ENCODE results near the gene SASH1. TPM values are rescaled to one million over a fixed set of nuclear protein-coding genes. Genes with fewer than 3 reads are reported as not detected.

SASH1 gene
- total and polyA plus RNA-seq, 9 donors, result 8.6 to 35.2 (median 18.2) TPM

- no peaks in the 10 kb centered on the region for H3K27me3 ChIP-seq
- H3K27ac ChIP-seq, result no peak overlapping the region
- intact Hi-C loops (cut with DNase I), result no loop called here
- no peaks in the 10 kb centered on the region for H3K36me3 ChIP-seq
- 46 to 59% (median 50%) methylated on average over 6 of the region's 6 CpGs for WGBS, 3 donors
- H3K9me3 ChIP-seq, result no peaks in the 10 kb centered on the region
- peaks cover 6% of the 10 kb centered on the region for H3K4me1 ChIP-seq (ENCODE audit: insufficient read depth)
- TF ChIP-seq EP300 (IDR thresholded peaks at IDR 0.05) (no peak), POLR2A (IDR thresholded peaks at IDR 0.05) (no peak), CTCF (IDR thresholded peaks at IDR 0.05) (no peak)
- H3K4me3 ChIP-seq, result no peak overlapping the region
- no peak for DNase-seq
Observed at GRCh38 chr6:148493424-148493823, 150.8 kb downstream of the SASH1 start.

GRCh38 chr6:148494226-148494625 is 151.6 kb downstream of the SASH1 start:
- Histone ChIP-seq H3K27me3 (no peaks in the 10 kb centered on the region), H3K4me1 (ENCODE audit: insufficient read depth) (peaks cover 6% of the 10 kb centered on the region), H3K36me3 (no peaks in the 10 kb centered on the region), H3K9me3 (no peaks in the 10 kb centered on the region), H3K27ac (no peak overlapping the region), H3K4me3 (no peak overlapping the region)
- intact Hi-C loops (cut with DNase I), result no loop called here
- DNase-seq, result no peak
- 67 to 70% (median 70%) methylated on average over 8 of the region's 8 CpGs for WGBS, 3 donors
- TF ChIP-seq POLR2A (IDR thresholded peaks at IDR 0.05) (no peak), CTCF (IDR thresholded peaks at IDR 0.05) (no peak), EP300 (IDR thresholded peaks at IDR 0.05) (no peak)

GRCh38 chr6:148495029-148495428 is 152.4 kb downstream of the SASH1 start:
- TF ChIP-seq EP300 (IDR thresholded peaks at IDR 0.05), result no peak
- no peak for TF ChIP-seq POLR2A (IDR thresholded peaks at IDR 0.05)
- no peak for TF ChIP-seq CTCF (IDR thresholded peaks at IDR 0.05)
- no peak for DNase-seq
- no peaks in the 10 kb centered on the region for H3K9me3 ChIP-seq
- H3K4me3 ChIP-seq, result no peak overlapping the region
- no peaks in the 10 kb centered on the region for H3K27me3 ChIP-seq
- no peaks in the 10 kb centered on the region for H3K36me3 ChIP-seq
- H3K27ac ChIP-seq, result no peak overlapping the region
- intact Hi-C loops (cut with DNase I), result no loop called here
- H3K4me1 ChIP-seq (ENCODE audit: insufficient read depth), result peaks cover 6% of the 10 kb centered on the region
- WGBS, 3 donors, result 83 to 86% (median 85%) methylated on average over 6 of the region's 6 CpGs

GRCh38 chr6:148497257-148497656 is 154.6 kb downstream of the SASH1 start:
- Histone ChIP-seq H3K4me1 (ENCODE audit: insufficient read depth) (peaks cover 6% of the 10 kb centered on the region), H3K4me3 (no peak overlapping the region), H3K36me3 (no peaks in the 10 kb centered on the region), H3K9me3 (no peaks in the 10 kb centered on the region), H3K27me3 (no peaks in the 10 kb centered on the region), H3K27ac (no peak overlapping the region)
- TF ChIP-seq EP300 (IDR thresholded peaks at IDR 0.05) (no peak), CTCF (IDR thresholded peaks at IDR 0.05) (no peak), POLR2A (IDR thresholded peaks at IDR 0.05) (no peak)
- DNase-seq, result no peak
- WGBS, 3 donors, result 74 to 89% (median 85%) methylated on average over 2 of the region's 2 CpGs
- intact Hi-C loops (cut with DNase I), result no loop called here

- no peak for DNase-seq
- TF ChIP-seq CTCF (IDR thresholded peaks at IDR 0.05), result no peak
- no peak for TF ChIP-seq POLR2A (IDR thresholded peaks at IDR 0.05)
- no peak for TF ChIP-seq EP300 (IDR thresholded peaks at IDR 0.05)
- H3K4me1 ChIP-seq (ENCODE audit: insufficient read depth), result peaks cover 9% of the 10 kb centered on the region
Observed at GRCh38 chr6:148497717-148498116, 155.1 kb downstream of the SASH1 start.

More at GRCh38 chr6:148497717-148498116, 155.1 kb downstream of the SASH1 start:
- 93 to 98% (median 97%) methylated on average over 5 of the region's 5 CpGs for WGBS, 3 donors
- H3K27ac ChIP-seq, result no peak overlapping the region
- intact Hi-C loops (cut with DNase I), result no loop called here
- H3K9me3 ChIP-seq, result no peaks in the 10 kb centered on the region
- H3K27me3 ChIP-seq, result no peaks in the 10 kb centered on the region
- no peaks in the 10 kb centered on the region for H3K36me3 ChIP-seq
- H3K4me3 ChIP-seq, result no peak overlapping the region

Data from ovary (tissue), 9 donors.